C4-2B (cell line): ENCODE results near the gene VRTN.
"Not testable (repeated sequence)": the region's sequence is repeated elsewhere in the genome, so short reads cannot be mapped to it uniquely, and the experiment has no call there.

ENCODE experiments used
- H3K27ac ChIP-seq: fragments of 450-650 bp; 2 replicates; pipeline ENCODE4 v1.5.1; 2017
- ZFX ChIP-seq: fragments of 450-650 bp; IDR thresholded peaks from 2 replicates; pipeline ENCODE4 v1.6.1; 2017
- TF ChIP-seq, protein P1 (sequence below): fragments of 450-650 bp; conservative IDR thresholded peaks from 2 replicates; pipeline ENCODE4 v1.5.1; 2017; ENCODE audit warnings: mild to moderate bottlenecking

VRTN gene

DNA sequence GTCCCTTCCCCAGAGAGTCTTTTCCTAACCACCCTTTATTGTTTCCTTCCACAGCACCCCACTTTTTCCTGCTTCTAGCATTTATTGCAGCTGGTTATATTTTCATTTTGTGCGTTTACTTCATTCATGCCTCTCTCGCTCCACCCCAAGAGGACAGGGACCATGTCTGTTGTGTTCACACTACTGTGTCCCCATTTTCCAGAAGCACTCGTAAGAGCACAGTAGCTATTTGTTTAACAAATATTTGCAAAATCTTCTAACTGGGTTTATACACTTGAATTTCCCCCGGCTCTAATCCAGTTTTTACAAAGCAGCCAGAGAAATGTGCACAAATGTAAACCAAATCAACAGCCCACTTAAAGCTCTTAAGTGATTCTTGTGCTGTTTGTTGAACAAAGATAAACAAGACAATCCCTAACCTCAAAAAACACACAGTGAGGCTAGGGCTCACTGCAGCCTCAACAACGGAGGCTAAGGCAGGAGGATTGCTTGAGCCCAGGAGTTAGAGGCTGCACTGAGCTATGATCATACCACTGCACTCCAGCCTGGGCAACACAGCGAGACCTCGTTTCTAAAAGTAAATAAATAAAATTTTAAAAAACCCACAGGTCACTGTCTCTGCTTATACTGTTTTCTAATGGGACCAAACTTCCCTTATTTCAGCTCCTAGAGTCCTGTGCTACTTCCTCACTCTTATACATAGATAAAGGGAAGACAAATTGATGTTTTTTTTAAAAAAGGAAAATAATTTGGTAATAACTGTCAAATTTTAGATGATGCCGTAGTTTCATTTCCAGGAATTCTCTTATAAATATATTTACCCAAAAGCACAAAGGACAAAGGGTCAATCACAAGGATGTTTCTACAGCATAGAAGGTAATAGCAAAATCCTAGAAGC lies 38.9 kb upstream of the VRTN start:
- TF ChIP-seq ZFX, result no peak
- TF ChIP-seq, protein P1, sequence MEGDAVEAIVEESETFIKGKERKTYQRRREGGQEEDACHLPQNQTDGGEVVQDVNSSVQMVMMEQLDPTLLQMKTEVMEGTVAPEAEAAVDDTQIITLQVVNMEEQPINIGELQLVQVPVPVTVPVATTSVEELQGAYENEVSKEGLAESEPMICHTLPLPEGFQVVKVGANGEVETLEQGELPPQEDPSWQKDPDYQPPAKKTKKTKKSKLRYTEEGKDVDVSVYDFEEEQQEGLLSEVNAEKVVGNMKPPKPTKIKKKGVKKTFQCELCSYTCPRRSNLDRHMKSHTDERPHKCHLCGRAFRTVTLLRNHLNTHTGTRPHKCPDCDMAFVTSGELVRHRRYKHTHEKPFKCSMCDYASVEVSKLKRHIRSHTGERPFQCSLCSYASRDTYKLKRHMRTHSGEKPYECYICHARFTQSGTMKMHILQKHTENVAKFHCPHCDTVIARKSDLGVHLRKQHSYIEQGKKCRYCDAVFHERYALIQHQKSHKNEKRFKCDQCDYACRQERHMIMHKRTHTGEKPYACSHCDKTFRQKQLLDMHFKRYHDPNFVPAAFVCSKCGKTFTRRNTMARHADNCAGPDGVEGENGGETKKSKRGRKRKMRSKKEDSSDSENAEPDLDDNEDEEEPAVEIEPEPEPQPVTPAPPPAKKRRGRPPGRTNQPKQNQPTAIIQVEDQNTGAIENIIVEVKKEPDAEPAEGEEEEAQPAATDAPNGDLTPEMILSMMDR, result no peak
- H3K27ac ChIP-seq, result no peak overlapping the region

GRCh38 chr14:74312161-74312560 lies 36.1 kb upstream of the VRTN start:
- H3K27ac ChIP-seq, result no peak overlapping the region
- TF ChIP-seq, protein P1, result no peak
- TF ChIP-seq ZFX, result no peak

- no peak for TF ChIP-seq ZFX
- TF ChIP-seq, protein P1, result no peak
- no peak overlapping the region for H3K27ac ChIP-seq
Measured at GRCh38 chr14:74313601-74314000, 34.7 kb upstream of the VRTN start.

DNA sequence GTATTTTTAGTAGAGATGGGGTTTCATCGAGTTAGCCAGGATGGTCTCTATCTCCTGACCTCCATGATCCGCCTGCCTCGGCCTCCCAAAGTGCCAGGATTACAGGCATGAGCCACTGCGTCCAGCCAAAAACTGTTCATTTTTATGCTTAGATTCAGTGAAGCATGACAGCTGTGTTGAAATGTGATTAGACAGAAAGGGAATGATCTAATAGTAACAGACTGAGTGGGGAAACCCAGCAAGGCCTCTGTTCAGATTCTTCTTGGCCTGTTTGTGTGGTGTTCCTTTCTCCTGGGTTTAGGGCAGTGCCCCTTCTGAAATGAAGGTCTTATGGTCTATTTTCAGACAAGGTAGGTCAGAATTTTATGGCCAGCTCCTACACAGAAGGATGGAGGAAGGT lies 33.7 kb upstream of the VRTN start:
- TF ChIP-seq, protein P1, result no peak
- no peak for TF ChIP-seq ZFX
- H3K27ac ChIP-seq, result no peak overlapping the region

DNA sequence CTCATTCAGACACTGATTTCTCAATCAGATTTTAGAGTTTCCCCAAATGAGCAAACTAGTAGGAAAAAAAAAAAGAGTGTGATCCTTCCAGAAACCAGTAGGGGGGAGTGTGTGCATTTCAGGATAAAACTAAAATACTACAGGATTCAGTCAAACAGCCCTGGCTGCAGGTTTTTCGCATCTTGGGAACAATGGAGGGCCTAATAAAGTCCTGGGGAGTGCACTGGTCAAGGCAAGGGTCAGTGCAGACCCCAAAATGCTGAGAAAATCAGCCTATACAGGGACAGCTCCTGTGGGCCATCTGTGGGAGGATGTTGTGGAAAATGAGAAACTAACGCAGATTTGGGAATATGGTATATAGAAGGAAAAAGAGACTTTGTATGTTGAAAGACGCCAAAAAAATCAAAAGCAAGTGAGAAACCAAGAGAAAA lies 23.3 kb upstream of the VRTN start:
- no peak for TF ChIP-seq ZFX
- TF ChIP-seq, protein P1, result peak; percentile 87

GRCh38 chr14:74325446-74325845 lies 22.8 kb upstream of the VRTN start:
- H3K27ac ChIP-seq, result no peak overlapping the region
- TF ChIP-seq ZFX, result no peak
- TF ChIP-seq, protein P1, result no peak

More for the DNA sequence above, 23.3 kb upstream of the VRTN start:
- no peak overlapping the region for H3K27ac ChIP-seq

GRCh38 chr14:74326369-74327152 lies 21.7 kb upstream of the VRTN start:
- TF ChIP-seq ZFX, result no peak
- TF ChIP-seq, protein P1, result no peak
- H3K27ac ChIP-seq, result no peak overlapping the region

- not testable (repeated sequence) for H3K27ac ChIP-seq
Measured at GRCh38 chr14:74329950-74330552, 18.2 kb upstream of the VRTN start.
